ENCODE measurements around the gene ZFAND2A.

ZFAND2A gene

GRCh38 chr7:1103789-1104515, 56.0 kb downstream of the ZFAND2A start:
- H3K27me3 ChIP-seq (ENCODE audit: control insufficient read depth, insufficient read depth, low read length), result no peaks in the 10 kb centered on the region
- H3K4me3 ChIP-seq (ENCODE audit: low read depth, low read length), result no peak overlapping the region
- no peak overlapping the region for H3K9ac ChIP-seq (ENCODE audit: low read depth, low read length)
- H3K4me1 ChIP-seq (ENCODE audit: control insufficient read depth, insufficient read depth, low read length), result no peaks in the 10 kb centered on the region
- H3K9me3 ChIP-seq (ENCODE audit: control insufficient read depth, insufficient read depth, low read length), result no peaks in the 10 kb centered on the region
- no peak overlapping the region for H3K27ac ChIP-seq (ENCODE audit: low read depth, low read length)
- 0 out of 2 replicates have a peak, but pooled peaks cover 2% of the 10 kb centered on the region for H3K36me3 ChIP-seq (ENCODE audit: control insufficient read depth, insufficient read depth, low read length)

GRCh38 chr7:1103009-1103788, 56.8 kb downstream of the ZFAND2A start:
- Histone ChIP-seq H3K9me3 (ENCODE audit: control insufficient read depth, insufficient read depth, low read length) (no peaks in the 10 kb centered on the region), H3K27ac (ENCODE audit: low read depth, low read length) (no peak overlapping the region), H3K27me3 (ENCODE audit: control insufficient read depth, insufficient read depth, low read length) (no peaks in the 10 kb centered on the region), H3K36me3 (ENCODE audit: control insufficient read depth, insufficient read depth, low read length) (0 out of 2 replicates have a peak, but pooled peaks cover 2% of the 10 kb centered on the region), H3K4me3 (ENCODE audit: low read depth, low read length) (no peak overlapping the region), H3K4me1 (ENCODE audit: control insufficient read depth, insufficient read depth, low read length) (no peaks in the 10 kb centered on the region), H3K9ac (ENCODE audit: low read depth, low read length) (no peak overlapping the region)
